HepG2 (cell line): ENCODE measurements around the gene TRPM1. TPM values are rescaled to one million over a fixed set of nuclear protein-coding genes. Genes with fewer than 3 reads are reported as not detected.

Experiments
- ATAC-seq: fragments of 200-7000 bp; cut with Tn5 transposase; 3 replicates; pipeline ENCODE4 v1.9.1; 2020; ENCODE audit warnings: mild to moderate bottlenecking, moderate library complexity
- BruUV-seq: library from RNA; stranded (reverse); fragments of 400-500 nt; replicated peaks from 2 replicates; lab custom pipeline; 2021; lab: Mats Ljungman, UMichigan
- CTCF ChIA-PET: fragments of 300-600 bp; formaldehyde crosslinking; extraction: SDS; loops from one replicate; lab custom pipeline; 2021; ENCODE audit warnings: low total read pairs, inconsistent platforms, low intra/inter-chr PET ratio; lab: Yijun Ruan, JAX
- POLR2A ChIA-PET: fragments of 350-600 bp; sonication (Branson Sonifier 250); formaldehyde crosslinking; loops from one replicate; lab custom pipeline; 2020; ENCODE audit warnings: antibody characterized with exemption, inconsistent platforms; lab: Yijun Ruan, JAX
- DNase-seq: peaks from one replicate; pipeline ENCODE4 v3.0.0-alpha.2; 2015; ENCODE audit warnings: low spot score
- FAIRE-seq: peaks from 3 replicates; lab custom pipeline; 2011; peaks lifted over from hg19 to GRCh38; lab: Jason Lieb, UNC
- H2AFZ ChIP-seq: one replicate; pipeline ENCODE4 v1.6.1; 2011; ENCODE audit warnings: low read length, inconsistent platforms
- H3K27ac ChIP-seq: fragments of 300-600 bp; 3 replicates; pipeline ENCODE4 v1.8.0; 2011; ENCODE audit warnings: mixed run types, mild to moderate bottlenecking, mixed read lengths, low read length, inconsistent platforms; ENCODE audit not compliant: insufficient read depth; ENCODE audit errors: extremely low read length
- H3K27me3 ChIP-seq, 2 experiments: fragments of 200-600 bp in 1 of 2; 2 replicates in 1 of 2; 3 replicates in 1 of 2; pipeline versions ENCODE4 v1.6.0 to v1.8.0; 2011; ENCODE audit warnings: low read length in 2 of 2, mild to moderate bottlenecking in 2 of 2, moderate library complexity in 2 of 2, inconsistent platforms in 1 of 2; ENCODE audit not compliant: insufficient read depth in 2 of 2, control insufficient read depth in 1 of 2
- H3K36me3 ChIP-seq, 2 experiments: fragments of 200-600 bp in 1 of 2; replicated peaks in 1 of 2; 2 replicates in 1 of 2; 3 replicates in 1 of 2; pipeline versions ENCODE4 v1.5.1 to v1.8.0; 2011; ENCODE audit warnings: low read length in 2 of 2, inconsistent platforms in 1 of 2; ENCODE audit not compliant: insufficient read depth in 2 of 2, control insufficient read depth in 1 of 2
- H3K4me1 ChIP-seq: 2 replicates; pipeline ENCODE4 v1.5.1; 2012; ENCODE audit warnings: low read length, inconsistent platforms; ENCODE audit not compliant: insufficient read depth
- H3K4me2 ChIP-seq: 2 replicates; pipeline ENCODE4 v1.6.0; 2011; ENCODE audit warnings: low read depth, low read length, inconsistent platforms
- H3K4me3 ChIP-seq, 3 experiments: fragments of 200-600 bp in 1 of 3; sonication (generic), shearing (Covaris generic) in 1 of 3; replicated peaks in 1 of 3; 2 replicates each; pipeline ENCODE4 v1.5.1; 2011 to 2016; ENCODE audit warnings: low read length in 3 of 3, inconsistent platforms in 2 of 3, low read depth in 2 of 3, mild to moderate bottlenecking in 2 of 3, control low read depth in 1 of 3, mixed read lengths in 1 of 3; ENCODE audit not compliant: insufficient read depth in 1 of 3
- H3K79me2 ChIP-seq: one replicate; pipeline ENCODE4 v1.6.1; 2011; ENCODE audit warnings: low read length, inconsistent platforms; ENCODE audit not compliant: insufficient read depth
- H3K9ac ChIP-seq: 2 replicates; pipeline ENCODE4 v1.6.0; 2011; ENCODE audit warnings: mild to moderate bottlenecking, low read depth, low read length, inconsistent platforms; ENCODE audit not compliant: insufficient read depth
- H3K9me3 ChIP-seq: 2 replicates; pipeline ENCODE4 v1.5.1; 2012; ENCODE audit warnings: mild to moderate bottlenecking, low read length
- H4K20me1 ChIP-seq: 2 replicates; pipeline ENCODE4 v1.6.0; 2011; ENCODE audit warnings: inconsistent platforms, mild to moderate bottlenecking, low read length, moderate library complexity; ENCODE audit not compliant: insufficient read depth
- HDAC2 ChIP-seq: sonication (generic); formaldehyde crosslinking; IDR thresholded peaks from 2 replicates; pipeline ENCODE4 v1.4.0; 2020; ENCODE audit warnings: missing genetic modification reagents
- KLF9 ChIP-seq: IDR thresholded peaks from 2 replicates; pipeline ENCODE4 v1.6.1; 2016; ENCODE audit warnings: low read depth
- LCORL ChIP-seq, 2 experiments: fragments of 450-650 bp in 1 of 2; sonication (generic) in 1 of 2; formaldehyde crosslinking in 1 of 2; IDR thresholded peaks; 2 replicates each; pipeline versions ENCODE4 v1.5.0 to v1.6.1; 2017 to 2020; ENCODE audit warnings: antibody characterized with exemption in 1 of 2, missing genetic modification reagents in 1 of 2
- LRRFIP1 ChIP-seq: sonication (generic); formaldehyde crosslinking; conservative IDR thresholded peaks from 2 replicates; pipeline ENCODE4 v1.4.0; 2020; ENCODE audit warnings: missing genetic modification reagents
- MAFG ChIP-seq: sonication (generic); formaldehyde crosslinking; IDR thresholded peaks from 2 replicates; pipeline ENCODE4 v1.5.1; 2020; ENCODE audit warnings: mild to moderate bottlenecking, missing genetic modification reagents
- RBM22 ChIP-seq: fragments of 200-400 bp; formaldehyde crosslinking; optimal IDR thresholded peaks from 2 replicates; pipeline ENCODE3; 2017; ENCODE audit warnings: mild to moderate bottlenecking, low read length, moderate library complexity
- SMAD3 ChIP-seq: sonication (generic); formaldehyde crosslinking; IDR thresholded peaks from 2 replicates; pipeline ENCODE4 v1.4.0; 2020; ENCODE audit warnings: missing genetic modification reagents
- ZNF563 ChIP-seq: sonication (generic); formaldehyde crosslinking; IDR thresholded peaks from 2 replicates; pipeline ENCODE4 v1.8.0; 2022; ENCODE audit warnings: mild to moderate bottlenecking, moderate library complexity, missing genetic modification reagents
- ZNF790 ChIP-seq: sonication (generic); formaldehyde crosslinking; IDR thresholded peaks from 2 replicates; pipeline ENCODE4 v1.8.0; 2022; ENCODE audit warnings: missing genetic modification reagents, mild to moderate bottlenecking, borderline replicate concordance
- ZNF879 ChIP-seq: sonication (generic); formaldehyde crosslinking; IDR thresholded peaks from 2 replicates; pipeline ENCODE4 v1.8.1; 2023; ENCODE audit warnings: missing genetic modification reagents
- WGBS: methylation state at CpG from one replicate; pipeline ENCODE4 v1.1.6; 2017; ENCODE audit warnings: low lambda C conversion rate; 5-methylcytosine and 5-hydroxymethylcytosine counted together
- in situ Hi-C: cut with HindIII; loops from 2 replicates; pipeline ENCODE4 v1.10.0; 2017; ENCODE audit warnings: low pct_unique_long_range_greater_than_20kb; ENCODE audit not compliant: extremely low pct_ligation_motif_present
- intact Hi-C: fragments of 100-400 bp; cut with micrococcal nuclease; formaldehyde crosslinking; loops from one replicate; pipeline ENCODE4 v1.10.0; 2022; ENCODE audit not compliant: unreplicated experiment
- polyA plus RNA-seq, 8 experiments: library from polyadenylated mRNA; depleted of rRNA in 3 of 8; stranded (reverse) in 7 of 8; unstranded in 1 of 8; fragments of >200 nt; fragmentation: Illumina TruSeq in 4 of 8; extraction: Trizol in 4 of 8; gene quantifications; 2 replicates each; pipeline versions ENCODE4 v1.2.1 to v1.2.3, GENCODE V29; 2011 to 2016; ENCODE audit warnings: low read depth in 4 of 8, missing spikeins in 1 of 8, mixed read lengths in 1 of 8; ENCODE audit not compliant: insufficient read depth in 1 of 8
- total RNA-seq, 5 experiments: library from RNA; depleted of rRNA; stranded (reverse); fragments of >200 nt; fragmentation: Illumina TruSeq; extraction: Trizol; gene quantifications; 2 replicates each; pipeline ENCODE4 v1.2.3, GENCODE V29; 2016; ENCODE audit warnings: low read depth in 1 of 5

TRPM1 gene
- total and polyA plus RNA-seq, 2 of the 13 experiments (the other 11 are each of a cell fraction or from before 2014, with no cell fraction given) = not detected

DNA sequence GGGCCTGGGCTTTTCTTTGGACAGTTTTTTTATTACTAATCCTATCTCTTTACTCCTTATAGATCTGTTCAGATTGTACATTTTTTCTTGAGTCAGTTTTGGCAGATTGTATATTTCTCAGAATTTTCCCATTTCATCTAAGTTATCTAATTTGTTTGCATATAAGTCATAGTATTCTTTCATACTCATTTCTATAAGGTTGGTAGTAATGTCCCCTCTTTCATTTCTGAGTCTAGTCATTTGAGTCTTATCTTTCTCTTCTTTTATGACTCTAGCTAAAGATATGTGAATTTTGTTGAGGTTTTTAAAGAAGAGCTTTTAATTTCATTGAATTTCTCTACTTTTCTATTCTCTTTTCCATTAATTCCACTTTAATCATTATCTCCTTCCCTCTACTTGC lies 27.2 kb downstream of the TRPM1 start:
- no peak overlapping the region for H3K9ac ChIP-seq
- in situ Hi-C loops (no loop called here), intact Hi-C loops (no loop called here)
- no peak overlapping the region for H3K27ac ChIP-seq
- peaks cover 10% of the 10 kb centered on the region for H3K4me1 ChIP-seq
- no peak overlapping the region for H3K4me3 ChIP-seq
- no peaks in the 10 kb centered on the region; a peak in 1 of 5 replicates for H3K27me3 ChIP-seq
- BruUV-seq = no TSS peak
- H3K36me3 ChIP-seq = no peaks in the 10 kb centered on the region
- H4K20me1 ChIP-seq = no peaks in the 10 kb centered on the region
- no peaks in the 10 kb centered on the region for H3K79me2 ChIP-seq
- no peak for ATAC-seq
- ChIA-PET POLR2A (no interaction called here), CTCF (no interaction called here)
- DNase-seq = no peak
- TF ChIP-seq ZNF879 (CRISPR knock-in tag) (no peak), KLF9 (CRISPR knock-in tag) (no peak), RBM22 (no peak), ZNF790 (no peak), SMAD3 (no peak), LRRFIP1 (CRISPR knock-in tag) (no peak), HDAC2 (CRISPR knock-in tag) (no peak), MAFG (CRISPR knock-in tag) (no peak)
- no peaks in the 10 kb centered on the region for H3K9me3 ChIP-seq
- FAIRE-seq = no peak
- H3K4me2 ChIP-seq = no peak overlapping the region
- no peak overlapping the region for H2AFZ ChIP-seq

GRCh38 chr15:31070867-31071266 lies 30.7 kb downstream of the TRPM1 start:
- 65% methylated on average over 2 of the region's 2 CpGs for WGBS
- in situ Hi-C loops (no loop called here), intact Hi-C loops (no loop called here)
- H3K36me3 ChIP-seq = no peaks in the 10 kb centered on the region
- peaks cover 25% of the 10 kb centered on the region for H3K4me1 ChIP-seq
- ChIA-PET POLR2A (no interaction called here), CTCF (no interaction called here)
- no peak overlapping the region for H3K9ac ChIP-seq
- no peak overlapping the region for H2AFZ ChIP-seq
- H3K79me2 ChIP-seq = no peaks in the 10 kb centered on the region
- no peaks in the 10 kb centered on the region for H4K20me1 ChIP-seq
- DNase-seq (no peak), ATAC-seq (no peak), FAIRE-seq (no peak)
- TF ChIP-seq ZNF563 (CRISPR knock-in tag) (no peak), LCORL (IDR thresholded peaks at IDR 0.05) (0 out of 2 replicates have a peak, but pooled peaks have one; percentile 53), LCORL (CRISPR knock-in tag; IDR thresholded peaks at IDR 0.05) (no peak)
- no TSS peak for BruUV-seq
- no peak overlapping the region for H3K4me2 ChIP-seq
- H3K9me3 ChIP-seq = no peaks in the 10 kb centered on the region
- H3K4me3 ChIP-seq = no peak overlapping the region
- no peaks in the 10 kb centered on the region; a peak in 1 of 5 replicates for H3K27me3 ChIP-seq
- no peak overlapping the region for H3K27ac ChIP-seq
